Measurements from ENCODE around the gene KRT86.

The KRT86 gene

DNA sequence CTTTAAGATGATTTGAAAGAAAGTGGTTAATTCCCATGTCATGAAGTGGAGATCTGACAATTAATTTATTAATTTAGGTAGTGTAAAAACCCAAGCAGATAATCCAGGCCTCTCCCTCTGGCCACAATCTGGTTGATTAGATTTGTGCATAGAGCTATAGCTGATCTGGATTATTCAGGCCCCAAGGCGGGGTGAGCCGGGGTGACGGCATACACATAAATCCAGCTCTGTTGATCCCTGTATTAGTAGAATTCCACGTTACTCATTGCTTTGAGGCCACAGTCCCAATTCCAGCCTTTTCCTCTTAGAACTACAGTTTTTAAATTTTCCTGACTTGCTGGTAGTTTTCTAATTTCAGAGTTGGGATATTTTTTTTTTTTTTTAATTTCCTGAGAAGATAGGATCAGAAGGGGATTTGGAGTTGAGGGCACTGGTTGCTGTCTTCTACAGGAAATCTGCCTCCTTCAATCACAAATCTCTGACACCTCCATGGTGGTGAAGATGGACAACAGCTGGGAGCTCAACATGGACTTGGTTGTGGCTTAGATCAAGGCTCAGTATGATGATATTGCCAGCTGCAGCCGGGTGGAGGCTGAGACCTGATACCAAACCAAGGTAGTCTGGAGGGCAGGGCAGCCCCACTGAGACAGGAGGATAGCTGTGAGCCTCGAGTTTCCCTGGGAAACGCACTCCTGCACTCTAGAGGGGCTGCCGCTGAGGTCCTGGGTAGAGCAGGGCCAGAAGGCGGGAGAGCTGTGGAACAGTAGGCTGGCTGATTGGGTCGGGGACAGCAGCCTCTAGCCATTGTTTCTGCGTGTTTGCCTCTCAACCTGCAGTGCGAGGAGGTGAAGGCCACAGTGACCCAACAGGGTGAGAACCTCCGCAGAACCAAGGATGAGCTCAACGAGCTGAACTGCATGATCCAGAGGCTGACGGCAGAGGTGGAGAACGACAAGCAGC lies 73.4 kb downstream of the KRT86 start:
- TF ChIP-seq, protein P1, sequence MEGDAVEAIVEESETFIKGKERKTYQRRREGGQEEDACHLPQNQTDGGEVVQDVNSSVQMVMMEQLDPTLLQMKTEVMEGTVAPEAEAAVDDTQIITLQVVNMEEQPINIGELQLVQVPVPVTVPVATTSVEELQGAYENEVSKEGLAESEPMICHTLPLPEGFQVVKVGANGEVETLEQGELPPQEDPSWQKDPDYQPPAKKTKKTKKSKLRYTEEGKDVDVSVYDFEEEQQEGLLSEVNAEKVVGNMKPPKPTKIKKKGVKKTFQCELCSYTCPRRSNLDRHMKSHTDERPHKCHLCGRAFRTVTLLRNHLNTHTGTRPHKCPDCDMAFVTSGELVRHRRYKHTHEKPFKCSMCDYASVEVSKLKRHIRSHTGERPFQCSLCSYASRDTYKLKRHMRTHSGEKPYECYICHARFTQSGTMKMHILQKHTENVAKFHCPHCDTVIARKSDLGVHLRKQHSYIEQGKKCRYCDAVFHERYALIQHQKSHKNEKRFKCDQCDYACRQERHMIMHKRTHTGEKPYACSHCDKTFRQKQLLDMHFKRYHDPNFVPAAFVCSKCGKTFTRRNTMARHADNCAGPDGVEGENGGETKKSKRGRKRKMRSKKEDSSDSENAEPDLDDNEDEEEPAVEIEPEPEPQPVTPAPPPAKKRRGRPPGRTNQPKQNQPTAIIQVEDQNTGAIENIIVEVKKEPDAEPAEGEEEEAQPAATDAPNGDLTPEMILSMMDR (IDR thresholded peaks at IDR 0.05; ENCODE audit: low read depth, low read length, missing control alignments) = no peak
- no peak for DNase-seq (ENCODE audit: extremely low read depth, low read depth)
- H3K4me3 ChIP-seq (replicated peaks; ENCODE audit: low read depth, low read length) = no peak overlapping the region

DNA sequence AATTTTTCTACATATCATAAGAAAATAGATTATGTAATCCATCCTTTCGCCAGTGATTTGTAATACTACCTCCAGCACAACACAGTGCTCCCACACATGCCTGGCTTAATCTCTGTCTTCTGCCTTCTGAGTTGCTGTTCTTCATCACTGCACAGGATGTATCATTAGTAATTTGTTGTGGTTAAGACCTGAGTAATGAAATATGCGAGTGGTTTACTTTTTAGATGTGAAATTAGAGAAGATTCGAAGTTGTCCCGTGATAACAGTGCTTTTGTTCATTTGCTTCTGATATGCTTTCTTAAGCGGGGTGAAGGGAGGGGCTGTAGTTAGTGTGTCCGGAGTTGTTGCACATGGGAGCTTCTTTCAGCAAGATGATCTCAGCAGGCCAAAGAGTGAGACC lies 74.8 kb downstream of the KRT86 start:
- DNase-seq (ENCODE audit: extremely low read depth, low read depth) = no peak
- no peak overlapping the region for H3K4me3 ChIP-seq (replicated peaks; ENCODE audit: low read depth, low read length)
- TF ChIP-seq, protein P1 (IDR thresholded peaks at IDR 0.05; ENCODE audit: low read depth, low read length, missing control alignments) = no peak

DNA sequence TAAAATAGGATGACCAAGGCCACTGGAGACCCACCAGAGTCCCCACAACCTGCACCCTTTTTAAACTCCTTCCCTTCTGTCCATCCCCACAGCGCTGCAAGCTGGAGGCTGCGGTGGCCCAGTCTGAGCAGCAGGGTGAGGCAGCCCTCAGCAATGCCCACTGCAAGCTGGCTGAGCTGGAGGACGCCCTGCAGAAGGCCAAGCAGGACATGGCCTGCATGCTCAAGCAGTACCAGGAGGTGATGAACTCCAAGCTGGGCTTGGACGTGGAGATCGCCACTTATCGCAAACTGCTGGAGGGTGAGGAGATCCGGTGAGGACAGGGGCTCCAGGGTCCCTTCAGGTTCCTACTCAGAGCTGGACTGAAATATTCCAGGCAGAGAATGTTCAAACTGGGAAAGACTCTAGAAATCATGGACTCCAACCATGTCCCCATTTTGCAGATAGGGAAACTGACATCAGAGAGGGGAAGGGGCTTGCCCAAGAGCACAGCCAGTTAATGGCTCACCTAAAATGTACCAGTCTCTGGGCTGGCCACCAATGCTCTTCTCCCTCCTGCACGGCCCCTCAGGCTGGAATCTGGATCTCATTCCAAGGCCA lies 75.7 kb downstream of the KRT86 start:
- DNase-seq (ENCODE audit: extremely low read depth, low read depth) = no peak
- TF ChIP-seq, protein P1 (IDR thresholded peaks at IDR 0.05; ENCODE audit: low read depth, low read length, missing control alignments) = no peak
- H3K4me3 ChIP-seq (replicated peaks; ENCODE audit: low read depth, low read length) = no peak overlapping the region

- no peak overlapping the region for H3K4me3 ChIP-seq (replicated peaks; ENCODE audit: low read depth, low read length)
- no peak for DNase-seq (ENCODE audit: extremely low read depth, low read depth)
- TF ChIP-seq, protein P1 (IDR thresholded peaks at IDR 0.05; ENCODE audit: low read depth, low read length, missing control alignments) = no peak
These were observed 76.3 kb downstream of the KRT86 start for GRCh38 chr12:52350786-52351185.

- TF ChIP-seq, protein P1 (IDR thresholded peaks at IDR 0.05; ENCODE audit: low read depth, low read length, missing control alignments) = no peak
- H3K4me3 ChIP-seq (replicated peaks; ENCODE audit: low read depth, low read length) = no peak overlapping the region
These were observed 77.0 kb downstream of the KRT86 start for GRCh38 chr12:52351196-52352059.

GRCh38 chr12:52352951-52353350 lies 78.5 kb downstream of the KRT86 start:
- no peak for DNase-seq (ENCODE audit: extremely low read depth, low read depth)
- H3K4me3 ChIP-seq (replicated peaks; ENCODE audit: low read depth, low read length) = no peak overlapping the region
- TF ChIP-seq, protein P1 (IDR thresholded peaks at IDR 0.05; ENCODE audit: low read depth, low read length, missing control alignments) = no peak

More at GRCh38 chr12:52351196-52352059, 77.0 kb downstream of the KRT86 start:
- no peak for DNase-seq (ENCODE audit: extremely low read depth, low read depth)

Data from HFF-Myc (cell line).